HG03565 (cell line): Measurements from ENCODE around the gene YBX2.
"Not testable (repeated sequence)": the region's sequence is repeated elsewhere in the genome, so short reads cannot be mapped to it uniquely, and the experiment has no call there.

ENCODE experiments used
- ATAC-seq: cut with Tn5 transposase; IDR thresholded peaks from one replicate; pipeline ENCODE4 v1.9.1; 2021; ENCODE audit warnings: mild to moderate bottlenecking, moderate library complexity; ENCODE audit not compliant: unreplicated experiment

The YBX2 gene

GRCh38 chr17:7294614-7295153, at the start of gene YBX2:
Gene YBX2, minus strand, starts transcription at chr17:7294639. Its CDS starts 139 bp downstream, at chr17:7294500.
- no peak for ATAC-seq

- ATAC-seq, result no peak
These were observed 48.8 kb upstream of the YBX2 start for GRCh38 chr17:7343250-7343649.

- ATAC-seq, result no peak
These were observed 47.4 kb upstream of the YBX2 start for GRCh38 chr17:7341842-7342241.

- ATAC-seq, result no peak
These were observed 45.7 kb upstream of the YBX2 start for GRCh38 chr17:7340179-7340578.

- not testable (repeated sequence) for ATAC-seq
These were observed 43.2 kb upstream of the YBX2 start for GRCh38 chr17:7337600-7337999.

- ATAC-seq, result no peak
These were observed 42.1 kb upstream of the YBX2 start, which contains the start of gene ACAP1 for GRCh38 chr17:7336240-7337175. Gene ACAP1, plus strand, starts transcription at chr17:7336529. Its CDS starts 206 bp downstream, at chr17:7336735.

- not testable (repeated sequence) for ATAC-seq
These were observed 41.3 kb upstream of the YBX2 start for GRCh38 chr17:7335765-7336164.

GRCh38 chr17:7334938-7335538, 40.6 kb upstream of the YBX2 start:
- ATAC-seq, result no peak

- ATAC-seq, result not testable (repeated sequence)
These were observed 38.2 kb upstream of the YBX2 start for GRCh38 chr17:7332600-7333069.

GRCh38 chr17:7332111-7332510, 37.7 kb upstream of the YBX2 start:
- no peak for ATAC-seq

GRCh38 chr17:7330638-7331015, 36.2 kb upstream of the YBX2 start:
- no peak for ATAC-seq

GRCh38 chr17:7329997-7330637, 35.7 kb upstream of the YBX2 start:
- peak; percentile 3 for ATAC-seq

- ATAC-seq, result peak; percentile 67
These were observed 35.0 kb upstream of the YBX2 start for GRCh38 chr17:7329374-7329996.

GRCh38 chr17:7328840-7329373, 34.5 kb upstream of the YBX2 start, which contains the start of gene NEURL4:
Gene NEURL4, minus strand, starts transcription at chr17:7329335. Its CDS starts 23 bp downstream, at chr17:7329312.
- peak; percentile 1 for ATAC-seq

GRCh38 chr17:7328009-7328408, 33.6 kb upstream of the YBX2 start:
- ATAC-seq, result no peak

- no peak for ATAC-seq
These were observed 33.1 kb upstream of the YBX2 start for GRCh38 chr17:7327501-7327900.

GRCh38 chr17:7327056-7327455, 32.6 kb upstream of the YBX2 start:
- no peak for ATAC-seq

GRCh38 chr17:7326186-7326585, 31.7 kb upstream of the YBX2 start:
- no peak for ATAC-seq

GRCh38 chr17:7325031-7325528, 30.6 kb upstream of the YBX2 start:
- ATAC-seq, result no peak

- ATAC-seq, result no peak
These were observed 30.0 kb upstream of the YBX2 start for GRCh38 chr17:7324438-7324779.
